ENCODE measurements around the gene TBCB.

- TF ChIP-seq CTCF (IDR thresholded peaks at IDR 0.05), result no peak
- no peak for TF ChIP-seq POLR2A (IDR thresholded peaks at IDR 0.05)
- no peak for TF ChIP-seq EP300 (IDR thresholded peaks at IDR 0.05)
These were observed 5.1 kb downstream of the TBCB start for GRCh38 chr19:36120092-36120983.
